ENCODE results near the gene TMEM163.
A peak's percentile ranks its signal among the peaks of the same experiment; 100 is the strongest.
"Not testable (repeated sequence)": the region's sequence is repeated elsewhere in the genome, so short reads cannot be mapped to it uniquely, and the experiment has no call there.

The TMEM163 gene

GRCh38 chr2:134567666-134568065 lies 151.1 kb downstream of the TMEM163 start:
- DNase-seq = no peak
- in situ Hi-C loops (cut with MboI; ENCODE audit: low pct_unique_long_range_greater_than_20kb, low sequenced_read_pairs) = no loop called here

GRCh38 chr2:134564955-134565354 lies 153.8 kb downstream of the TMEM163 start:
- DNase-seq; in situ Hi-C loops (cut with MboI; ENCODE audit: low pct_unique_long_range_greater_than_20kb, low sequenced_read_pairs): not testable (repeated sequence)

- in situ Hi-C loops (cut with MboI; ENCODE audit: low pct_unique_long_range_greater_than_20kb, low sequenced_read_pairs) = no loop called here
- no peak for DNase-seq
These were observed 154.3 kb downstream of the TMEM163 start for GRCh38 chr2:134564549-134564948.

GRCh38 chr2:134558208-134558830 lies 160.5 kb downstream of the TMEM163 start:
- no peak for DNase-seq

GRCh38 chr2:134555411-134555810 lies 163.4 kb downstream of the TMEM163 start:
- DNase-seq = no peak

More at GRCh38 chr2:134558208-134558830, 160.5 kb downstream of the TMEM163 start:
- in situ Hi-C loops (cut with MboI; ENCODE audit: low pct_unique_long_range_greater_than_20kb, low sequenced_read_pairs) = no loop called here

GRCh38 chr2:134553657-134554056 lies 165.1 kb downstream of the TMEM163 start:
- in situ Hi-C loops (cut with MboI; ENCODE audit: low pct_unique_long_range_greater_than_20kb, low sequenced_read_pairs) = no loop called here
- no peak for DNase-seq

More at GRCh38 chr2:134555411-134555810, 163.4 kb downstream of the TMEM163 start:
- in situ Hi-C loops (cut with MboI; ENCODE audit: low pct_unique_long_range_greater_than_20kb, low sequenced_read_pairs) = no loop called here

GRCh38 chr2:134550566-134551164 lies 168.1 kb downstream of the TMEM163 start:
- in situ Hi-C loops (cut with MboI; ENCODE audit: low pct_unique_long_range_greater_than_20kb, low sequenced_read_pairs) = no loop called here
- peak; percentile 7 for DNase-seq

- in situ Hi-C loops (cut with MboI; ENCODE audit: low pct_unique_long_range_greater_than_20kb, low sequenced_read_pairs) = no loop called here
- DNase-seq = no peak
These were observed 169.7 kb downstream of the TMEM163 start for GRCh38 chr2:134549104-134549503.

GRCh38 chr2:134540990-134541389 lies 177.8 kb downstream of the TMEM163 start:
- DNase-seq = no peak
- in situ Hi-C loops (cut with MboI; ENCODE audit: low pct_unique_long_range_greater_than_20kb, low sequenced_read_pairs) = no loop called here

GRCh38 chr2:134539981-134540380 lies 178.8 kb downstream of the TMEM163 start:
- in situ Hi-C loops (cut with MboI; ENCODE audit: low pct_unique_long_range_greater_than_20kb, low sequenced_read_pairs) = no loop called here
- no peak for DNase-seq

- in situ Hi-C loops (cut with MboI; ENCODE audit: low pct_unique_long_range_greater_than_20kb, low sequenced_read_pairs) = no loop called here
- no peak for DNase-seq
These were observed 181.1 kb downstream of the TMEM163 start for GRCh38 chr2:134537702-134538101.

GRCh38 chr2:134537121-134537520 lies 181.7 kb downstream of the TMEM163 start:
- in situ Hi-C loops (cut with MboI; ENCODE audit: low pct_unique_long_range_greater_than_20kb, low sequenced_read_pairs) = no loop called here
- DNase-seq = no peak

- in situ Hi-C loops (cut with MboI; ENCODE audit: low pct_unique_long_range_greater_than_20kb, low sequenced_read_pairs) = no loop called here
These were observed 182.5 kb downstream of the TMEM163 start for GRCh38 chr2:134536296-134536695.

GRCh38 chr2:134532537-134532936 lies 186.3 kb downstream of the TMEM163 start:
- in situ Hi-C loops (cut with MboI; ENCODE audit: low pct_unique_long_range_greater_than_20kb, low sequenced_read_pairs) = no loop called here

More at GRCh38 chr2:134536296-134536695, 182.5 kb downstream of the TMEM163 start:
- DNase-seq = no peak

GRCh38 chr2:134527381-134527780 lies 191.4 kb downstream of the TMEM163 start:
- in situ Hi-C loops (cut with MboI; ENCODE audit: low pct_unique_long_range_greater_than_20kb, low sequenced_read_pairs) = no loop called here
- DNase-seq = no peak

More at GRCh38 chr2:134532537-134532936, 186.3 kb downstream of the TMEM163 start:
- DNase-seq = no peak

GRCh38 chr2:134522496-134523455 lies 196.0 kb downstream of the TMEM163 start:
- in situ Hi-C loops (cut with MboI; ENCODE audit: low pct_unique_long_range_greater_than_20kb, low sequenced_read_pairs) = no loop called here
- no peak for DNase-seq

GRCh38 chr2:134518101-134518500 lies 200.7 kb downstream of the TMEM163 start:
- in situ Hi-C loops (cut with MboI; ENCODE audit: low pct_unique_long_range_greater_than_20kb, low sequenced_read_pairs) = no loop called here
- DNase-seq = no peak

- no peak for DNase-seq
- in situ Hi-C loops (cut with MboI; ENCODE audit: low pct_unique_long_range_greater_than_20kb, low sequenced_read_pairs) = no loop called here
These were observed 203.7 kb downstream of the TMEM163 start for GRCh38 chr2:134515137-134515536.

- DNase-seq = no peak
- in situ Hi-C loops (cut with MboI; ENCODE audit: low pct_unique_long_range_greater_than_20kb, low sequenced_read_pairs) = no loop called here
These were observed 205.4 kb downstream of the TMEM163 start for GRCh38 chr2:134513465-134513804.

Data from KBM-7 (cell line).